ENCODE data around the gene FNDC5. TPM values are rescaled to one million over a fixed set of nuclear protein-coding genes. Genes with fewer than 3 reads are reported as not detected.

The FNDC5 gene
- polyA plus RNA-seq, 1 donor (not counting 4 experiments of a cell fraction or from before 2014, with no cell fraction given), result not detected

DNA sequence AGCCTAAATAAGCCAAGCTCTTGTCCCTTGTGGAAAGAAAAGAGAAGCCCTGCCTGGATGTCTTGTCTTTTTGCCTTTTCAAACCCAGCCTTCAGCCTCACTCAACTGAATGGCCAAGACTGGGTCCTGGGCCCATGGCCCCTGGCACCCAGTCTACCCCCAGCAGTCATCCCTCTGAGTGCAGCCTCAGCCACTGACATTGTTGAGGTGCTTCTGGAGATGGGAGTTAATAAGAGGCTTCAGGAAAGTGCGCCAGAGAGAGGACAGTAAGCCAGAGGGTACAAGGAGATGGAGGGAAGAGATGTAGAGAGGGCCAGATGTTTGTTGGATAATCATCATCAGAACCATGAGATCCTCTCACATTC lies 6.8 kb downstream of the FNDC5 start:
- Histone ChIP-seq H4K20me1 (ENCODE audit: control insufficient read depth, extremely low read depth, insufficient read depth, low read length) (no peaks in the 10 kb centered on the region), H3K36me3 (ENCODE audit: control insufficient read depth in 2 of 2, extremely low read depth in 1 of 2, insufficient read depth in 2 of 2, low read length in 2 of 2) (peaks cover 0 to 2% of the 10 kb centered on the region in 2 experiments), H3K4me1 (ENCODE audit: control insufficient read depth, extremely low read depth, insufficient read depth, low read length) (peaks cover 13% of the 10 kb centered on the region), H3K79me2 (ENCODE audit: control insufficient read depth, insufficient read depth, low read length) (no peaks in the 10 kb centered on the region), H2AFZ (ENCODE audit: control insufficient read depth, low read length) (no peak overlapping the region), H3K9ac (ENCODE audit: control insufficient read depth, extremely low read depth, insufficient read depth, low read length) (no peak overlapping the region), H3K4me3 (ENCODE audit: control insufficient read depth in 2 of 3, extremely low read depth in 1 of 3, insufficient read depth in 2 of 3, low read depth in 1 of 3, low read length in 3 of 3) (no peak overlapping the region), H3K27ac (ENCODE audit: control insufficient read depth, insufficient read depth, low read length) (no peak overlapping the region), H3K4me2 (ENCODE audit: control insufficient read depth, extremely low read depth, insufficient read depth, low read depth, low read length) (no peak overlapping the region), H3K9me3 (ENCODE audit: control insufficient read depth, low read depth, low read length) (no peaks in the 10 kb centered on the region), H3K27me3 (ENCODE audit: control insufficient read depth, extremely low read depth, insufficient read depth, low read length) (no peaks in the 10 kb centered on the region), H3K9me1 (ENCODE audit: control insufficient read depth, extremely low read depth, insufficient read depth, low read length) (no peaks in the 10 kb centered on the region)
- dilution Hi-C loops (cut with MboI; ENCODE audit: extremely low pct_ligation_motif_present, low sequenced_read_pairs), result no loop called here
- DNase-seq (ENCODE audit: low read depth, low spot score) (no peak), FAIRE-seq (no peak)
- no peak for TF ChIP-seq EZH2 (IDR thresholded peaks at IDR 0.05; ENCODE audit: low read length)
- TF ChIP-seq CTCF (optimal IDR thresholded peaks at IDR 0.05 in 1 of 3, IDR thresholded peaks at IDR 0.05 in 1 of 3, conservative IDR thresholded peaks at IDR 0.05 in 1 of 3; ENCODE audit: extremely low read depth in 1 of 3, insufficient read depth in 2 of 3, low read length in 3 of 3), result no peak

DNA sequence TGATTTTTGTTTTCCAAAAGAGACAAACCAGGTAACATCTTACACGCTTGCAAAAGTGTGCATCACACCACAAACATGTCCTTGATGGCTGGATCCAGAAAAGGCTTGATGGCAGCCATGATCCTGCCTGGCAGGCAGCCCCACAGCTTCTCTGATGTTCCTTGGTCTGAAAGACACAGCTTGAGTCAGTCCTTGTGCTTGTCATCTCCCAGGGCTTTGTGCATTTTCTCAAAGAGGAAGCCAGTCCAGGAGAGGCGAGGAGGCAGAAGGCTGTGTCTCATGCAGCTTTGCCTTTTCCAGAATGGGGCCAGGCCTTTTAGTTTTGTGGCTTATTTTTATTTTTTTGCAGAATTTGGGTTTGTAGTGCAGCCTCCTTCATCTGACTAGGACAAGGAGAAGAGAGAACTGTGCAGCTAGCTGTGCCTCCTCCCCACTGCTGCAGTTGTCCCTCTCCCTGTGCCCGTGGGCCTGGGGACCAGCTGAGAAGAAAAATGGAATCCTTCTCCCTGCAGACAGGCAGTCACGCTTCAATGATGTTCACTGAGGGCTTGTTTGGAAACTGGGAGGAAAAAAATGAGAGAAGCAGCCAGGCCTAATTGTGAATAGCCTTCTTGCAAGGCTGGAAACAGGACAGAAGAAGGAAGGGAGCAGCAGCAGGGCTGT lies 7.4 kb downstream of the FNDC5 start:
- Histone ChIP-seq H2AFZ (ENCODE audit: control insufficient read depth, low read length) (no peak overlapping the region), H4K20me1 (ENCODE audit: control insufficient read depth, extremely low read depth, insufficient read depth, low read length) (no peaks in the 10 kb centered on the region), H3K4me1 (ENCODE audit: control insufficient read depth, extremely low read depth, insufficient read depth, low read length) (peaks cover 14% of the 10 kb centered on the region), H3K9ac (ENCODE audit: control insufficient read depth, extremely low read depth, insufficient read depth, low read length) (no peak overlapping the region), H3K27ac (ENCODE audit: control insufficient read depth, insufficient read depth, low read length) (no peak overlapping the region), H3K27me3 (ENCODE audit: control insufficient read depth, extremely low read depth, insufficient read depth, low read length) (no peaks in the 10 kb centered on the region), H3K4me2 (ENCODE audit: control insufficient read depth, extremely low read depth, insufficient read depth, low read depth, low read length) (no peak overlapping the region), H3K9me3 (ENCODE audit: control insufficient read depth, low read depth, low read length) (no peaks in the 10 kb centered on the region), H3K79me2 (ENCODE audit: control insufficient read depth, insufficient read depth, low read length) (no peaks in the 10 kb centered on the region), H3K4me3 (ENCODE audit: control insufficient read depth in 2 of 3, extremely low read depth in 1 of 3, insufficient read depth in 2 of 3, low read depth in 1 of 3, low read length in 3 of 3) (no peak overlapping the region), H3K9me1 (ENCODE audit: control insufficient read depth, extremely low read depth, insufficient read depth, low read length) (no peaks in the 10 kb centered on the region), H3K36me3 (ENCODE audit: control insufficient read depth in 2 of 2, extremely low read depth in 1 of 2, insufficient read depth in 2 of 2, low read length in 2 of 2) (peaks cover 0 to 2% of the 10 kb centered on the region in 2 experiments)
- DNase-seq (ENCODE audit: low read depth, low spot score) (no peak), FAIRE-seq (no peak)
- TF ChIP-seq EZH2 (IDR thresholded peaks at IDR 0.05; ENCODE audit: low read length) (no peak), CTCF (optimal IDR thresholded peaks at IDR 0.05 in 1 of 3, IDR thresholded peaks at IDR 0.05 in 1 of 3, conservative IDR thresholded peaks at IDR 0.05 in 1 of 3; ENCODE audit: extremely low read depth in 1 of 3, insufficient read depth in 2 of 3, low read length in 3 of 3) (no peak)
- dilution Hi-C loops (cut with MboI; ENCODE audit: extremely low pct_ligation_motif_present, low sequenced_read_pairs), result no loop called here

All from keratinocyte (primary cell).